Hepatocyte (in vitro differentiated cells): ENCODE data around the gene MUC20. TPM values are rescaled to one million over a fixed set of nuclear protein-coding genes. Genes with fewer than 3 reads are reported as not detected.

ENCODE experiments used
- DNase-seq: peaks from one replicate; pipeline ENCODE4 v3.0.0-alpha.2; 2016; ENCODE audit warnings: low spot score
- H2AFZ ChIP-seq: fragments of 200-600 bp; sonication (generic); 2 replicates; pipeline ENCODE4 v1.6.0; 2016; ENCODE audit warnings: antibody characterized with exemption, mild to moderate bottlenecking
- H3K27ac ChIP-seq: fragments of 200-600 bp; sonication (generic); 2 replicates; pipeline ENCODE4 v1.5.1; 2016; ENCODE audit warnings: mild to moderate bottlenecking
- H3K27me3 ChIP-seq: fragments of 200-600 bp; sonication (generic); 2 replicates; pipeline ENCODE4 v1.6.1; 2016
- H3K36me3 ChIP-seq: fragments of 200-600 bp; sonication (generic); replicated peaks from 2 replicates; pipeline ENCODE4 v1.5.1; 2016; ENCODE audit warnings: low read depth; ENCODE audit not compliant: insufficient read depth
- H3K4me1 ChIP-seq: fragments of 200-600 bp; sonication (generic); 2 replicates; pipeline ENCODE4 v1.5.1; 2016; ENCODE audit warnings: mild to moderate bottlenecking, moderate library complexity; ENCODE audit not compliant: insufficient read depth
- H3K4me2 ChIP-seq: fragments of 200-600 bp; sonication (generic); 2 replicates; pipeline ENCODE4 v1.6.0; 2016
- H3K4me3 ChIP-seq: fragments of 200-600 bp; sonication (generic); 2 replicates; pipeline ENCODE4 v1.5.1; 2016; ENCODE audit warnings: mild to moderate bottlenecking
- H3K79me2 ChIP-seq: fragments of 200-600 bp; sonication (generic); 2 replicates; pipeline ENCODE4 v1.6.0; 2017; ENCODE audit warnings: mild to moderate bottlenecking
- H3K9me2 ChIP-seq: fragments of 200-600 bp; sonication (generic); replicated peaks from 2 replicates; pipeline ENCODE4 v1.6.0; 2017; ENCODE audit warnings: mild to moderate bottlenecking; ENCODE audit not compliant: insufficient read depth
- H3K9me3 ChIP-seq: fragments of 200-600 bp; sonication (generic); 2 replicates; pipeline ENCODE4 v1.5.1; 2016; ENCODE audit warnings: low read depth, mild to moderate bottlenecking
- H4K20me1 ChIP-seq: fragments of 200-600 bp; sonication (generic); 2 replicates; pipeline ENCODE4 v1.6.0; 2016; ENCODE audit warnings: mild to moderate bottlenecking; ENCODE audit not compliant: insufficient read depth, poor library complexity, severe bottlenecking
- CTCF ChIP-seq: fragments of 200-600 bp; sonication (generic); IDR thresholded peaks from 2 replicates; pipeline ENCODE4 v1.5.1; 2016; ENCODE audit warnings: antibody characterized with exemption, mild to moderate bottlenecking; ENCODE audit not compliant: poor library complexity
- EZH2 ChIP-seq: fragments of 200-600 bp; sonication (generic); IDR thresholded peaks from 2 replicates; pipeline ENCODE4 v1.6.1; 2016; ENCODE audit warnings: antibody characterized with exemption, mild to moderate bottlenecking, borderline replicate concordance
- EZH2phosphoT487 ChIP-seq: fragments of 200-600 bp; sonication (generic); IDR thresholded peaks from one replicate; pipeline ENCODE4 v1.6.1; 2018; ENCODE audit warnings: antibody characterized with exemption, mild to moderate bottlenecking, low read depth, moderate library complexity; ENCODE audit not compliant: unreplicated experiment, severe bottlenecking
- WGBS: methylation state at CpG from one replicate; pipeline ENCODE4 v1.1.6; 2016; ENCODE audit warnings: low lambda C conversion rate; ENCODE audit errors: missing lambda C conversion rate; 5-methylcytosine and 5-hydroxymethylcytosine counted together
- polyA plus RNA-seq: library from polyadenylated mRNA; unstranded; fragments of >200 nt; fragmentation: Nextera tagmentation; extraction: Ambion mirVana; gene quantifications from 2 replicates; pipeline ENCODE4 v1.2.1, GENCODE V29; 2016
- total RNA-seq: library from RNA; depleted of rRNA; stranded (reverse); fragments of >200 nt; gene quantifications from 2 replicates; pipeline ENCODE4 v1.2.3, GENCODE V29; 2014

MUC20 gene
- total and polyA plus RNA-seq, 2 experiments from 2014 or later: 4.5 to 8.2 TPM

GRCh38 chr3:195757827-195758226, 37.0 kb downstream of the MUC20 start:
- H3K9me3 ChIP-seq: no peaks in the 10 kb centered on the region
- H3K4me3 ChIP-seq: no peak overlapping the region
- TF ChIP-seq CTCF: no peak
- no peak for TF ChIP-seq EZH2
- no peak for TF ChIP-seq EZH2phosphoT487
- no peaks in the 10 kb centered on the region for H3K36me3 ChIP-seq
- no peaks in the 10 kb centered on the region for H4K20me1 ChIP-seq
- H3K4me2 ChIP-seq: no peak overlapping the region
- no peaks in the 10 kb centered on the region for H3K27me3 ChIP-seq
- H3K27ac ChIP-seq: no peak overlapping the region
- DNase-seq: no peak
- no peak overlapping the region for H2AFZ ChIP-seq
- H3K79me2 ChIP-seq: no peaks in the 10 kb centered on the region
- H3K9me2 ChIP-seq: no peaks in the 10 kb centered on the region
- 87% methylated on average over 10 of the region's 10 CpGs for WGBS
- H3K4me1 ChIP-seq: no peaks in the 10 kb centered on the region

GRCh38 chr3:195758721-195759353, 38.1 kb downstream of the MUC20 start:
- no peaks in the 10 kb centered on the region for H3K4me1 ChIP-seq
- H3K4me2 ChIP-seq: no peak overlapping the region
- no peak overlapping the region for H3K27ac ChIP-seq
- no peak overlapping the region for H3K4me3 ChIP-seq
- H3K9me3 ChIP-seq: no peaks in the 10 kb centered on the region
- WGBS: 86% methylated on average over 19 of the region's 19 CpGs
- H3K9me2 ChIP-seq: no peaks in the 10 kb centered on the region
- no peak overlapping the region for H2AFZ ChIP-seq
- no peaks in the 10 kb centered on the region for H3K27me3 ChIP-seq
- no peaks in the 10 kb centered on the region for H3K36me3 ChIP-seq
- H3K79me2 ChIP-seq: no peaks in the 10 kb centered on the region
- TF ChIP-seq EZH2phosphoT487: no peak
- no peak for TF ChIP-seq CTCF
- no peak for TF ChIP-seq EZH2
- no peaks in the 10 kb centered on the region for H4K20me1 ChIP-seq
- DNase-seq: no peak

GRCh38 chr3:195760345-195761122, 39.8 kb downstream of the MUC20 start:
- no peaks in the 10 kb centered on the region for H3K27me3 ChIP-seq
- H3K4me1 ChIP-seq: no peaks in the 10 kb centered on the region
- no peaks in the 10 kb centered on the region for H3K36me3 ChIP-seq
- H3K79me2 ChIP-seq: no peaks in the 10 kb centered on the region
- H3K27ac ChIP-seq: no peak overlapping the region
- 86% methylated on average over 24 of the region's 24 CpGs for WGBS
- H4K20me1 ChIP-seq: no peaks in the 10 kb centered on the region
- H2AFZ ChIP-seq: no peak overlapping the region
- no peaks in the 10 kb centered on the region for H3K9me3 ChIP-seq
- no peak overlapping the region for H3K4me3 ChIP-seq
- H3K9me2 ChIP-seq: no peaks in the 10 kb centered on the region
- TF ChIP-seq EZH2 (no peak), EZH2phosphoT487 (no peak), CTCF (no peak)
- no peak overlapping the region for H3K4me2 ChIP-seq
- DNase-seq: no peak
